NT2/D1 (cell line): ENCODE data around the gene FAR2.

Experiments used
- SUZ12 ChIP-seq: IDR thresholded peaks from 2 replicates; pipeline ENCODE4 v1.6.1; 2011; ENCODE audit not compliant: insufficient read length, insufficient read depth; ENCODE audit errors: extremely low read depth
- ZNF274 ChIP-seq: IDR thresholded peaks from 2 replicates; pipeline ENCODE4 v1.6.1; 2011; ENCODE audit warnings: mild to moderate bottlenecking, low read depth, low read length

GRCh38 chr12:29133680-29134079, 15.4 kb upstream of the FAR2 start:
- TF ChIP-seq SUZ12: no peak
- TF ChIP-seq ZNF274: no peak
